Hepatocyte (in vitro differentiated cells): ENCODE measurements around the gene UBTFL1. TPM values are rescaled to one million over a fixed set of nuclear protein-coding genes. Genes with fewer than 3 reads are reported as not detected.

Experiments
- DNase-seq: peaks from one replicate; pipeline ENCODE4 v3.0.0-alpha.2; 2016; ENCODE audit warnings: low spot score
- H2AFZ ChIP-seq: fragments of 200-600 bp; sonication (generic); 2 replicates; pipeline ENCODE4 v1.6.0; 2016; ENCODE audit warnings: antibody characterized with exemption, mild to moderate bottlenecking
- H3K27ac ChIP-seq: fragments of 200-600 bp; sonication (generic); 2 replicates; pipeline ENCODE4 v1.5.1; 2016; ENCODE audit warnings: mild to moderate bottlenecking
- H3K27me3 ChIP-seq: fragments of 200-600 bp; sonication (generic); 2 replicates; pipeline ENCODE4 v1.6.1; 2016
- H3K36me3 ChIP-seq: fragments of 200-600 bp; sonication (generic); replicated peaks from 2 replicates; pipeline ENCODE4 v1.5.1; 2016; ENCODE audit warnings: low read depth; ENCODE audit not compliant: insufficient read depth
- H3K4me1 ChIP-seq: fragments of 200-600 bp; sonication (generic); 2 replicates; pipeline ENCODE4 v1.5.1; 2016; ENCODE audit warnings: mild to moderate bottlenecking, moderate library complexity; ENCODE audit not compliant: insufficient read depth
- H3K4me2 ChIP-seq: fragments of 200-600 bp; sonication (generic); 2 replicates; pipeline ENCODE4 v1.6.0; 2016
- H3K4me3 ChIP-seq: fragments of 200-600 bp; sonication (generic); 2 replicates; pipeline ENCODE4 v1.5.1; 2016; ENCODE audit warnings: mild to moderate bottlenecking
- H3K79me2 ChIP-seq: fragments of 200-600 bp; sonication (generic); 2 replicates; pipeline ENCODE4 v1.6.0; 2017; ENCODE audit warnings: mild to moderate bottlenecking
- H3K9me2 ChIP-seq: fragments of 200-600 bp; sonication (generic); replicated peaks from 2 replicates; pipeline ENCODE4 v1.6.0; 2017; ENCODE audit warnings: mild to moderate bottlenecking; ENCODE audit not compliant: insufficient read depth
- H3K9me3 ChIP-seq: fragments of 200-600 bp; sonication (generic); 2 replicates; pipeline ENCODE4 v1.5.1; 2016; ENCODE audit warnings: low read depth, mild to moderate bottlenecking
- H4K20me1 ChIP-seq: fragments of 200-600 bp; sonication (generic); 2 replicates; pipeline ENCODE4 v1.6.0; 2016; ENCODE audit warnings: mild to moderate bottlenecking; ENCODE audit not compliant: insufficient read depth, poor library complexity, severe bottlenecking
- CTCF ChIP-seq: fragments of 200-600 bp; sonication (generic); IDR thresholded peaks from 2 replicates; pipeline ENCODE4 v1.5.1; 2016; ENCODE audit warnings: antibody characterized with exemption, mild to moderate bottlenecking; ENCODE audit not compliant: poor library complexity
- EZH2 ChIP-seq: fragments of 200-600 bp; sonication (generic); IDR thresholded peaks from 2 replicates; pipeline ENCODE4 v1.6.1; 2016; ENCODE audit warnings: antibody characterized with exemption, mild to moderate bottlenecking, borderline replicate concordance
- EZH2phosphoT487 ChIP-seq: fragments of 200-600 bp; sonication (generic); IDR thresholded peaks from one replicate; pipeline ENCODE4 v1.6.1; 2018; ENCODE audit warnings: antibody characterized with exemption, mild to moderate bottlenecking, low read depth, moderate library complexity; ENCODE audit not compliant: unreplicated experiment, severe bottlenecking
- WGBS: methylation state at CpG from one replicate; pipeline ENCODE4 v1.1.6; 2016; ENCODE audit warnings: low lambda C conversion rate; ENCODE audit errors: missing lambda C conversion rate; 5-methylcytosine and 5-hydroxymethylcytosine counted together
- polyA plus RNA-seq: library from polyadenylated mRNA; unstranded; fragments of >200 nt; fragmentation: Nextera tagmentation; extraction: Ambion mirVana; gene quantifications from 2 replicates; pipeline ENCODE4 v1.2.1, GENCODE V29; 2016
- total RNA-seq: library from RNA; depleted of rRNA; stranded (reverse); fragments of >200 nt; gene quantifications from 2 replicates; pipeline ENCODE4 v1.2.3, GENCODE V29; 2014

The UBTFL1 gene
- total and polyA plus RNA-seq, 2 experiments from 2014 or later: not detected

- Histone ChIP-seq H3K79me2 (no peaks in the 10 kb centered on the region), H2AFZ (no peak overlapping the region), H3K4me3 (no peak overlapping the region), H4K20me1 (no peaks in the 10 kb centered on the region), H3K9me3 (no peaks in the 10 kb centered on the region), H3K36me3 (no peaks in the 10 kb centered on the region), H3K4me1 (peaks cover 2% of the 10 kb centered on the region), H3K4me2 (no peak overlapping the region), H3K27ac (no peak overlapping the region), H3K9me2 (no peaks in the 10 kb centered on the region), H3K27me3 (no peaks in the 10 kb centered on the region)
- TF ChIP-seq EZH2 (no peak), CTCF (no peak), EZH2phosphoT487 (no peak)
- WGBS: 84% methylated on average over 3 of the region's 3 CpGs
- no peak for DNase-seq
These were observed 39.2 kb downstream of the UBTFL1 start for GRCh38 chr11:90124946-90125345.

GRCh38 chr11:90133560-90134477, 48.1 kb downstream of the UBTFL1 start:
- H3K4me1 ChIP-seq: no peaks in the 10 kb centered on the region
- TF ChIP-seq EZH2phosphoT487: no peak
- TF ChIP-seq EZH2: no peak
- TF ChIP-seq CTCF: no peak
- peak overlapping the region; percentile 86 for H2AFZ ChIP-seq
- no peaks in the 10 kb centered on the region for H3K27me3 ChIP-seq
- no peaks in the 10 kb centered on the region for H3K36me3 ChIP-seq
- H3K27ac ChIP-seq: peak overlapping the region; percentile 76
- DNase-seq: no peak
- WGBS: 15% methylated on average over 11 of the region's 11 CpGs
- H3K4me2 ChIP-seq: peak overlapping the region; percentile 81
- H4K20me1 ChIP-seq: no peaks in the 10 kb centered on the region
- no peaks in the 10 kb centered on the region for H3K9me3 ChIP-seq
- H3K79me2 ChIP-seq: peaks cover 26% of the 10 kb centered on the region
- no peaks in the 10 kb centered on the region for H3K9me2 ChIP-seq
- peak overlapping the region; percentile 60 for H3K4me3 ChIP-seq

- 2% methylated on average over 25 of the region's 25 CpGs for WGBS
- TF ChIP-seq EZH2phosphoT487 (no peak), EZH2 (no peak), CTCF (no peak)
- peak within 1 kb of the TSS; percentile 76 for H3K27ac ChIP-seq
These were observed 48.8 kb downstream of the UBTFL1 start, which contains the start of gene NAALAD2 for GRCh38 chr11:90134478-90135003. NAALAD2 (plus strand) TSS chr11:90134663; CDS start chr11:90134759, 96 bp downstream.

More at GRCh38 chr11:90134478-90135003, 48.8 kb downstream of the UBTFL1 start, which contains the start of gene NAALAD2:
- Histone ChIP-seq H2AFZ (peak within 1 kb of the TSS; percentile 86), H3K4me1 (no peaks in the 10 kb centered on the region), H3K27me3 (no peaks in the 10 kb centered on the region), H3K79me2 (peaks cover 26% of the 10 kb centered on the region), H3K9me3 (no peaks in the 10 kb centered on the region), H4K20me1 (no peaks in the 10 kb centered on the region), H3K4me2 (peak within 1 kb of the TSS; percentile 81), H3K4me3 (peak within 1 kb of the TSS; percentile 60), H3K9me2 (no peaks in the 10 kb centered on the region), H3K36me3 (no peaks in the 10 kb centered on the region)
- peak; percentile 88 for DNase-seq
